Superior temporal gyrus (tissue), 1 donor: ENCODE measurements around the gene CCDC85C.

ENCODE experiments used
- DNase-seq: peaks from one replicate; pipeline ENCODE4 v3.0.0-alpha.2; 2016; ENCODE audit errors: extremely low spot score

Gene CCDC85C

GRCh38 chr14:99510556-99511139 is 93.4 kb downstream of the CCDC85C start:
- DNase-seq = no peak

DNA sequence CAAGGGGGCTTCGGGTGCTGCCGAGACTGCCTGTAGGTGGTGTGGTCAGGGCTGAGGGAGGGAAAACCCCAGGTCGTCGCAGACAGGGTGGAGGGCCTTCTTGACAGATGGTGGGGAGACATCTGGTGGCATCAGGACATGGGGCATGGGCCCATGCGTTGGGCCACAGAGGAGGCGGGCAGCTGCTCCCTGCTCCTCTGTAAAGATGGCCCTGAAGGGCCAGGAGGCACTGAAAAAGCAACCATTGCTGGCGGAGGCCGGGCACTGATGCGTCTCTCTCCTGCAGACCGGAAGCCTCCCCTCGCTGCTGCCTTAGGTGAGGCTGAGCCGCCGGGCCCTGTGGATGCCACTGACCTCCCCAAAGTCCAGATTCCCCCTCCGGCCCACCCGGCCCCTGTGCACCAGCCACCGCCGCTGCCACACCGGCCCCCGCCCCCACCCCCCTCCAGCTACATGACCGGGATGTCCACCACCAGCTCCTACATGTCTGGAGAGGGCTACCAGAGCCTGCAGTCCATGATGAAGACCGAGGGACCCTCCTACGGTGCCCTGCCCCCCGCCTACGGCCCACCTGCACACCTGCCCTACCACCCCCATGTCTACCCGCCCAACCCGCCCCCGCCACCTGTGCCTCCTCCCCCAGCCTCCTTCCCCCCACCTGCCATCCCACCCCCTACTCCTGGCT is 94.0 kb downstream of the CCDC85C start:
- no peak for DNase-seq

DNA sequence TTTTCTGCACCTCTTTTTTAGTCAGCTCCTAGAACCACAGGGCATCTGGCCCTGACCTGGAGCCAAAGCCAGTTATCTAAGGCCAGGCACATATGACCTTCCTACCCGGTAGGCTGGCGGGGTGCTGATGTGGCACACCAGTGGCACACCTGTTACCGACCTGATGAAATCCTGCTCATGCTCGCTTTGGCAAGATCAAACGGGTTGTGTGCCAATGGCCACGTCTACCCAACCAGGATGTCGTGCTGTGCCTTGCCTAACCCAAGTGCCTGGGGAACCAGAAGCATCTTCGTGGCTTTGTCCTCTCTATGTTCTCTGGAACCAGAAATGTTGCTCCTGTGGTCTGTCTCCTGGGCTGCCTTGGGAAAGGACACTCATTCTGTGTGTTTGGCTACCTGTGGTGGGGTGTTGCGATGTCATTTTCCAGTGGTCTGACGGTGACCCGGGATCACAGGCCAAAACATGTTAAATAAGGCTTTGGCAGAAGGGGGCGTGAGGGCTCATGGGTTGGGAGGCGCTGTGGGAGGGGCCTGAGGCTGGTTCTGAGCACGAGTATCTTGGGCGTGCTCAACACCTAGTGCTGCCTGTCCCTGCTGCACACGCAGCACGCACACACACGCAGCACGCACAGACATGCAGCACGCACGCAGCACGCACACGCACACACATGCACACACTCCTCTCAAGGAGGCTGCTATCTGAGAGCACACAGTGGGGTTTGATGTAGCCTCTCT is 94.9 kb downstream of the CCDC85C start:
- no peak for DNase-seq

DNA sequence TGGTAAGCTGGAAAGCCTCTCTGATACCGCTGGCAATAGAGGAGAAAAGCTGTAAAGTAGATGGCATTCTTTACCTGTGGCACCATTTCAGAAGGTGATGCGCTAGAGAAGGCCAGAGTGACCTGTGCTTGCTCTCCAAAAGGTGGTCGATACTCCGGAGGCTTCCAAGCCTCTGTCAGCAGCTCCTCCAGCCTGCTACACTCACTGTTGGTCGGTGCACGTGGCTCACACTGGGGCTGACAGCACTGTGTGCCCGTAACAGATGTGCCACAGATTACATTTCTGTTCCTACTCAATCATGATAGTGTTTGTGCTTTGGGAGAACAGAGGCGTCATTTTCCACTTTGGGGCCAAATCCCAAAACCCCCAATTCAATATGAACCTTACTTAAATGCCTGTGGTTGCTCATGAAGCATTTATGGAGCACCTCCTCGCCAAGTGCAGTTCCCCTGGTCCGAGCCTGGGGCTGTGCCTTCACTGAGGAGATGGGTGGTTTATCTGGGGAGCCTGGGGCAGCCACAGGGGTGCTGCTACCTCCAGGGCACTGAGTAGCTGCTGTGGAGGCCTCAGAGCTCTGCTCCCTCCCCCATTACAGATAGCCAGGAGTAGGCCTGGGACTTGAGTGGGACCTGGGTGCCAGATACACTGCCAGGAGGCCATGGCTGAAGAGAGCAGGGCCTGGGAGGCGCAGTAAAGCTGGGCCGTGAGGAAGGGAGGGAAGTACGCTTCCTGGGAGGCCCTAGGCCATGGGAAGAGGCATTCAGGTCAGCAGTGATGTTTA is 96.0 kb downstream of the CCDC85C start:
- DNase-seq = no peak

DNA sequence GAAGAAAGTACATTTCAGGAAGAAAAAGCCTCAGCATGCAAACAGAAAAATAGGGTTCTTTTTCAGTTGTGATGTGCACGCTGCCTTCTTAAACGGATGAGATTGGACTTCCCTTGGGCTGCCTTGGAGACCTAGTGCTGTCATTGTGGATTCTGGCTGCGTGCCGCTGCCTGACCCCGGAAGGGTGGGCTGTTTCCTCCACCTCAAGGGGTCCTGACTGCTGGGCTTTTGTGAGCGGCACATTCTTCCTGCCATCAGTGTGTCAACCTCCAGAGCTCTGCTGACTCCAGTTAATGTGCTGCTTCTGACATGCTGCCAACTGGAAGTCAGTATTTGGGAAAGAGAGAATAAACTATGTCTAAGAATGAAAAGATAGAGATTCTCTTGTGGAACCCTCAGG is 97.7 kb downstream of the CCDC85C start:
- no peak for DNase-seq

DNA sequence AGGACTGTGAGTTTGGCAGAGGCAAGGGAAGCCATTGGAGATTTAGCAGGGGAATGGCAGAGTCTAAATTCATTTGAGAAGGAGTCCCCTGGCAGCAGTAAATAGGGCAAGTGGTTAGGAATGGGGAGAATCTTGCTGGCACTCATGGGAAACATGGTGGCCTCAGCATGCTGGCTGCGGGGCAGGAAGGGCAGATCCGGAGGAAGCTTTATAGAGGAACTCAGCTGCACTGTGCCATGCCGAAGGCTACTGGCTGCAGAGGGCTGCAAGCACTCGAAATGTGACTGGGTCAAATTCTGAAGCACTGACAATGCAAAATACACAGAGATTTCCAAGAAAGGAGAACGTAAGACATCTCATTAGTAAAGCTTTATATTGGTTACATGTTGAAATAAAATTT is 98.9 kb downstream of the CCDC85C start:
- DNase-seq = no peak

DNA sequence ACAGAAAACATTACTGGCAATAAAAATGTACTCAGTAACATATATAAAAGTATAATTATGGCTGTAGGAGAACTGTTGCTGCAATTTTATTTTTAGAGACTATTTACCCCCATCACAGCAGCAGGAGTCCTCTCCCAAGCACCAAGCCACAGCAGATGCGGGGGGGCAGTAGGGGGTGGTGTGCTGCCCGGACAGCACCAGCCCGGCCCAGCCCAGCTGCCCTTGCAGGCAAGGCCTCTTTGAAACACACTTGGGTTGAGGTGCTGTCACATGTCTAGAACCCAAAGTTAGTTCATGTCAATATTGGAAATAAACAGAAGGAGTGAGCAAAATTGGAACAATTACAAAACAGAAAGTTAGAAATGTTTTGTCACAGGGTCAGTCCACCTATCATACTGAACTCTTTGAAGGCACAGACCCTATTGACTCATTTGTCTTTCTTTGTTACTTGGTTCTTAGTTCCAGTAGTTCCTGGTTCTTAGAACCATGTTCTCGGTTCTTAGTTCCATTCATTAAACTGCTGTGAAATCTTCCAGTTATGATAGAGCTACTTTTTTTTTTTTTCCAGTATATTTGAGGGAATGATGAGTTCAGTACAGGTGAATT is 100.1 kb downstream of the CCDC85C start:
- DNase-seq = no peak

DNA sequence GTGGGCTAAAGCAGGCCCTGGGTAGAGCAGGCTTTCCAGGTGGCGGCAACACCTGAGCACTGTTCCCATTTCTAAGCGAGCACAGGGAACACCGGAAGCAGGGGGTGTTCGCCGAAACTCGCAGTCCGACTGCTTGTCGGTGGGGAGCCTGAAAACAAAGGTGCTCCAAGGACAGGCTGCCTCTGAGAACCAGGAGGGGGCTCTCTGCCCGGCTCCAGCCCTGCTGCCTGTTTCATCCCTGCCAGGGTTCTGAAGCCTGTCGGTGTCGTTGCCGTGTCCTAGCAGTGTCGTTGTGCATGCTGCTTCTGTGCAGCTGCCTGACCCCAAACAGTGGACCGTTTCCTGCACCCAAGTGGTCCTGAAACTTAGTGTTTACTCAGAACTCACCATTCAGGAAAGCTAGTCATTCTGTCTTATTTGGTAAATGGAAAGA is 101.0 kb downstream of the CCDC85C start:
- DNase-seq = no peak

DNA sequence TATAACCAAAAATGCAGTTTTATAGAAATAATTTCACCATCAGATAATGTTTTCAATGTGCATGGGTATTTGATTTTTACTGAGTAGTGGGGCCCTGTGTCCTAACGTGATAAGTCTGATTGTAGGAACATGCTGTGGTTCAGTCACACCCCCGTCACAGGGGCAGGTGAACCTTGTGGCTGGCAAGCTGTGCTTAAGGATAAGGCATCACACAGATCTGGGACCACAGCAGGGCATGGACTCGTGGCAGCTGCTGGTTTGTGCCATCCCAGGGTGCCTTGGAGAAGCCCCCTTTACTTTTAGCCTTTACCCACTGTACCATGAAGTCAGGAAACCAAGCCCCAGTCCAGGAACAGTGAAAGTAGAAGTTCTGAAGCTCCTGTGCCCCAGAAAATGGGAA is 106.1 kb downstream of the CCDC85C start:
- no peak for DNase-seq

DNA sequence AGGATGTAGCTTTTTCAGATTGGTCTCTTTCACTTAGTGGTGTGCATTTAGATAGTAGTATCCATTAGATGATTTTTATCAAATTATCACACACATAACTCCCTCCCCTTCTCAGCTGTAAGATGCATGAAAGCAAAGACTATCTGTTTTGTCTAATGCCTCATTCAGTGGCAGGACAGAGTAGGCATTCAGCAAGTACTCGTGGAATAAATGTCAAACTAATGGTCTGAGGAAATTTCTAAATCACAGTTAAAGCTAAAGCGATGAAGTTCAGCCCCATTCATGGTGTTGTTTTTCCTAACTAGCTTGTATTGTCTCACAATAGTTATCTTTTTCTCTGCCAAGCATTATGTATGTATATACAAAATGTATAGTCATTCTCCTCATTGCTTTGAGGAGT is 106.7 kb downstream of the CCDC85C start:
- DNase-seq = no peak

GRCh38 chr14:99484106-99484505 is 119.9 kb downstream of the CCDC85C start:
- no peak for DNase-seq

- DNase-seq = no peak
These were observed 122.3 kb downstream of the CCDC85C start for GRCh38 chr14:99481745-99482099.

DNA sequence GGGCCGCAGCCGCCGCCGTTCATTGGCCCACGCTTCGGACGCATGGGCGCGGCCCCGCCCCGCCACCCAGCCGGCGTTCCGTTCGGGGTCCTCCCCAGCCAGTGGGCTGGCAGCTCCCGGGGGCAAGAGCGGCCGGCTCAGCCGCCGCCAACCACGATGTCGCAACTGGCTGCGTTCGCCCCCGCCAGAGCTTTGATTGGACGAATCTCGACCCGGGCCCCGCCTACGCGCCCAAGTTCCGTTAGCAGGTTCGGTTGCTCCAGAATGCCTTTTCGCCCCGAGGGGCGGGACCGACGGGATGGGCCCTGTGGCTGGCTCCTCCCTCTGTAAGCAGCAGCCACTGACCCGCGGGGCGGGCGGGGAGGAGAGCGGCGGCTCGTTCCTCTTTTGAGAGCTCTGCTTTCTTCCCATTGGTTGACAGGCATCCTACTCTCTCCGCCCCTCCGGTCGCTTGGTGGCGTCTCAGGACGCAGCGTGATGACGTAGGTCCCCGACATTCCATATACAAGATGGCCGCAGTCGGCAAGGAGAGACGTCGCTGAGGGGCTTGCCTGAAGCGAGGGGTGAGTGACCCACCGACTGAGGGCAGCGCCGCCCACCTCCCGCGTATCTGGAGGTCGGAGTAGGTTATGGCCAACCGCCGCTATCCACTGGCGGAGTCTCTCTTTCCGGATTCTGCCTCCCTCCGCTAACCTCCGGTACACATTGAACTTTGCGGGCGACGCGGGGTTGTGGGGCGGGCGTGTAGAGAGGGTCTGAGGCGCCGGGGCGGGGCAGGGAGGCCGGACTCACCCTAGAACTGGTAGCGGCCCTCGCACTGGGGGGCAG is 122.9 kb downstream of the CCDC85C start, which contains the start of gene CCNK:
Gene CCNK (plus strand): TSS at position 493 of the 828 bp plus-strand sequence. CDS start 11,269 bp downstream, outside the sequence.
- DNase-seq = peak; percentile 99

- DNase-seq = peak; percentile 48
These were observed 123.8 kb downstream of the CCDC85C start, which contains the start of gene SETD3 for GRCh38 chr14:99479906-99480869. TSS of gene SETD3 (minus strand) at chr14:99480859. CDS start at chr14:99465805, 15,054 bp downstream.

- peak; percentile 22 for DNase-seq
These were observed 124.7 kb downstream of the CCDC85C start for GRCh38 chr14:99479160-99479905.

DNA sequence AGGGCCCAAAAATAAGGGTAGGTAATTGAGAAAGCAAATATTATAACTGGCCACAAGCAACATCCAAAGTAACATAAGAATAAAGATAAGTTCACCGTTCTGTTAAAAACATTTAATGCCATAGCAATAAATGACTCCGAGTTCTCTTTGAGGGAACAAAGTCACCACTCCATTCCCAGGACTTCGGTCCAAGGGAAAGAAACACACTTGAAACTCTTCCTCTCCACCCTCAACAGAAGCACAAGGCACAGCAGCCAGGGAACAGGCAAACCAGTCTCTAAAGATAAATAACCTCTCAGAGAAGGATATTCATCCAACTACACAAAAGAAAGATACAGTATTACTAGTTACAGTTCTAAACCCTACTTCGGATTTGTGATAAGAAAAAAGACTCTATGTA is 125.9 kb downstream of the CCDC85C start:
- DNase-seq = no peak

DNA sequence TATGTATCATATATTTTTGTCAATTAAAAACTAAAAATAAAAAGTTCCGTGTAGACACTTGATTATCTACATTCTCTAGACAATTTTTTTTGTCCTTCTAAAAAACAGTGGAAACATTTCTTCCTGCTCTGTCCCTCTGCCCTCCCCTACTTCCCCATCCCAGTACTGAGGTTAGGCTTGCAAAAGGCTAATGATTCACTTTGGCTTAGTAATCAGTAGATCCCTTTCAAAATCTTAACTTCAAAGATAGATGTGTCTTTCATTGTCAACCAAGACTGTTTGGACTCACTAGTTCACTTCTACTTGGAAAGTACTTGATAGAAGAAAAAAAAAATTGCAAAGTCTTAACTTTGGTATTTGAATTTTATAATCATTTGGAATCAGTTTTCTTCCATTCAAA is 127.1 kb downstream of the CCDC85C start:
- no peak for DNase-seq

DNA sequence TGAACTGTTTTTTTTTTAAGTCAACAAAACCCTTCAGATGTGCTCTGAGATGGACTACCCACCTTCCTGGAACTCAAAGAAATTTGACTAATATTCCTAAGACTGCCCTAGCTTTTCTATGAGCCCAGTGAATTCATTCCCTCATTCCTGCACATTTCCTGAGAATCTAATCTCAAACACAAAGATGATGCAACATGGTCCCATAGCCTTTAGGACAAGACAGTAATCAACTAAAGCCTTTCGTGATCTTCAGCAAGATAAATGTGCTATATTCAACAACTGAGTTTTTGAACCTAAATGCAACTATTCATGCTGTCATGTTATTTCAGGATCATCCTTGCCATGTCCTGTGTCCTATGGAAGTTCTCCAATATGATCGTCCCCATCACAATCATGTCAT is 128.3 kb downstream of the CCDC85C start:
- no peak for DNase-seq

DNA sequence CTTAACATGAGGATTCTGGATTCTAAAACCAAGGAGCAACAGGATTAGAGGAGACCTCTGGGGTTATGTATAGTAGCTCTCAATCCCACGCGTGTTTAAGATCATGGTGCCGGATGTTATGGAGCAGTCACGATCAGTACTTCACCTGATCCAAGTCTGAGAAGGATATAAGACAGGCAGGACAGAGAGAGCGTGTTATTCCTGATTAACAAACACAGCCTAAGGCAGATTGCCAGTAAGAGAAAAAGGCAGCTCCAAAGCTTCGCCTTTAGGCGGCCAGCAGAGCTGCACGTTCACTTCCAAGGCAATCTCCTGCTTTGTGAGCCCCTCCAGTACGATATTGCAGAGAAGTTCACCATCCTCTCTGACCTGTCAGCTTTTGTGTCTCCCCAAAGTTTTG is 128.8 kb downstream of the CCDC85C start:
- no peak for DNase-seq
